Activated naive CD8-positive, alpha-beta T cell (primary cell): Measurements from ENCODE around the gene WDR27.
"Not testable (repeated sequence)": the region's sequence is repeated elsewhere in the genome, so short reads cannot be mapped to it uniquely, and the experiment has no call there.

Experiments used
- H3K27ac Mint-ChIP-seq: one replicate; pipeline ENCODE4 v1.8.0; 2021; ENCODE audit warnings: mixed read lengths
- H3K27me3 Mint-ChIP-seq: one replicate; pipeline ENCODE4 v1.8.0; 2021; ENCODE audit warnings: mixed read lengths
- H3K36me3 Mint-ChIP-seq: one replicate; pipeline ENCODE4 v1.8.0; 2021; ENCODE audit warnings: mixed read lengths
- H3K4me1 Mint-ChIP-seq: one replicate; pipeline ENCODE4 v1.8.0; 2021; ENCODE audit warnings: low read depth, mixed read lengths
- H3K4me3 Mint-ChIP-seq: one replicate; pipeline ENCODE4 v1.8.0; 2021; ENCODE audit warnings: mild to moderate bottlenecking, mixed read lengths
- H3K9me3 Mint-ChIP-seq: one replicate; pipeline ENCODE4 v1.8.0; 2021; ENCODE audit warnings: low read depth, mixed read lengths

WDR27 gene

GRCh38 chr6:169487579-169488436, 214.0 kb downstream of the WDR27 start:
- H3K4me3 Mint-ChIP-seq = no peak overlapping the region
- no peaks in the 10 kb centered on the region for H3K4me1 Mint-ChIP-seq
- H3K9me3 Mint-ChIP-seq = peaks cover 8% of the 10 kb centered on the region
- no peak overlapping the region for H3K27ac Mint-ChIP-seq
- no peaks in the 10 kb centered on the region for H3K27me3 Mint-ChIP-seq
- peaks cover 13% of the 10 kb centered on the region for H3K36me3 Mint-ChIP-seq

GRCh38 chr6:169479783-169480495, 221.9 kb downstream of the WDR27 start:
- Mint-ChIP-seq H3K4me3 (no peak overlapping the region), H3K4me1 (no peaks in the 10 kb centered on the region), H3K27me3 (no peaks in the 10 kb centered on the region), H3K36me3 (peaks cover 23% of the 10 kb centered on the region), H3K27ac (no peak overlapping the region), H3K9me3 (peaks cover 19% of the 10 kb centered on the region)

- no peaks in the 10 kb centered on the region for H3K4me1 Mint-ChIP-seq
- no peak overlapping the region for H3K4me3 Mint-ChIP-seq
- peaks cover 11% of the 10 kb centered on the region for H3K9me3 Mint-ChIP-seq
- no peak overlapping the region for H3K27ac Mint-ChIP-seq
- H3K36me3 Mint-ChIP-seq = peaks cover 17% of the 10 kb centered on the region
- no peaks in the 10 kb centered on the region for H3K27me3 Mint-ChIP-seq
These were observed 227.5 kb downstream of the WDR27 start for GRCh38 chr6:169474362-169474761.

- Mint-ChIP-seq H3K9me3 (peaks cover 16% of the 10 kb centered on the region), H3K27ac (no peak overlapping the region), H3K36me3 (peaks cover 16% of the 10 kb centered on the region), H3K4me3 (no peak overlapping the region), H3K4me1 (no peaks in the 10 kb centered on the region), H3K27me3 (no peaks in the 10 kb centered on the region)
These were observed 228.2 kb downstream of the WDR27 start for GRCh38 chr6:169473663-169474062.

GRCh38 chr6:169472786-169473416, 228.9 kb downstream of the WDR27 start:
- H3K9me3 Mint-ChIP-seq = peaks cover 24% of the 10 kb centered on the region
- no peaks in the 10 kb centered on the region for H3K4me1 Mint-ChIP-seq
- H3K27ac Mint-ChIP-seq = no peak overlapping the region
- H3K36me3 Mint-ChIP-seq = peaks cover 20% of the 10 kb centered on the region
- H3K4me3 Mint-ChIP-seq = no peak overlapping the region
- no peaks in the 10 kb centered on the region for H3K27me3 Mint-ChIP-seq

- Mint-ChIP-seq H3K27me3 (no peaks in the 10 kb centered on the region), H3K9me3 (peaks cover 24% of the 10 kb centered on the region), H3K4me3 (no peak overlapping the region), H3K4me1 (no peaks in the 10 kb centered on the region), H3K36me3 (peaks cover 22% of the 10 kb centered on the region), H3K27ac (no peak overlapping the region)
These were observed 231.0 kb downstream of the WDR27 start for GRCh38 chr6:169470790-169471189.

- Mint-ChIP-seq H3K9me3 (peaks cover 16% of the 10 kb centered on the region), H3K27me3 (no peaks in the 10 kb centered on the region), H3K4me3 (no peak overlapping the region), H3K36me3 (peaks cover 19% of the 10 kb centered on the region), H3K4me1 (no peaks in the 10 kb centered on the region), H3K27ac (no peak overlapping the region)
These were observed 232.8 kb downstream of the WDR27 start for GRCh38 chr6:169469028-169469427.

GRCh38 chr6:169467755-169468154, 234.1 kb downstream of the WDR27 start:
- not testable (repeated sequence) for H3K27ac Mint-ChIP-seq, H3K27me3 Mint-ChIP-seq, H3K4me1 Mint-ChIP-seq, H3K4me3 Mint-ChIP-seq
- Mint-ChIP-seq H3K36me3 (peaks cover 17% of the 10 kb centered on the region), H3K9me3 (peaks cover 16% of the 10 kb centered on the region)

- H3K9me3 Mint-ChIP-seq = peaks cover 16% of the 10 kb centered on the region
- H3K27ac Mint-ChIP-seq, H3K27me3 Mint-ChIP-seq, H3K4me1 Mint-ChIP-seq, H3K4me3 Mint-ChIP-seq: not testable (repeated sequence)
- H3K36me3 Mint-ChIP-seq = peaks cover 17% of the 10 kb centered on the region
These were observed 235.6 kb downstream of the WDR27 start for GRCh38 chr6:169466256-169466655.

- Mint-ChIP-seq H3K9me3 (no peaks in the 10 kb centered on the region), H3K4me3 (no peak overlapping the region), H3K27ac (no peak overlapping the region), H3K4me1 (no peaks in the 10 kb centered on the region), H3K27me3 (no peaks in the 10 kb centered on the region), H3K36me3 (peaks cover 7% of the 10 kb centered on the region)
These were observed 244.1 kb downstream of the WDR27 start for GRCh38 chr6:169457762-169458161.

- H3K27me3 Mint-ChIP-seq = no peaks in the 10 kb centered on the region
These were observed 245.0 kb downstream of the WDR27 start for GRCh38 chr6:169456840-169457239.

GRCh38 chr6:169455470-169455869, 246.4 kb downstream of the WDR27 start:
- no peaks in the 10 kb centered on the region for H3K9me3 Mint-ChIP-seq
- no peaks in the 10 kb centered on the region for H3K4me1 Mint-ChIP-seq
- no peak overlapping the region for H3K27ac Mint-ChIP-seq
- no peak overlapping the region for H3K4me3 Mint-ChIP-seq
- no peaks in the 10 kb centered on the region for H3K27me3 Mint-ChIP-seq
- H3K36me3 Mint-ChIP-seq = peaks cover 7% of the 10 kb centered on the region

More at GRCh38 chr6:169456840-169457239, 245.0 kb downstream of the WDR27 start:
- Mint-ChIP-seq H3K36me3 (peaks cover 7% of the 10 kb centered on the region), H3K4me3 (no peak overlapping the region), H3K27ac (no peak overlapping the region), H3K9me3 (no peaks in the 10 kb centered on the region), H3K4me1 (no peaks in the 10 kb centered on the region)

- H3K4me1 Mint-ChIP-seq = no peaks in the 10 kb centered on the region
- H3K4me3 Mint-ChIP-seq = no peak overlapping the region
- peaks cover 7% of the 10 kb centered on the region for H3K36me3 Mint-ChIP-seq
- H3K27me3 Mint-ChIP-seq = no peaks in the 10 kb centered on the region
- H3K27ac Mint-ChIP-seq = no peak overlapping the region
- no peaks in the 10 kb centered on the region for H3K9me3 Mint-ChIP-seq
These were observed 247.0 kb downstream of the WDR27 start for GRCh38 chr6:169454872-169455204.

GRCh38 chr6:169454204-169454871, 247.5 kb downstream of the WDR27 start:
- H3K4me3 Mint-ChIP-seq = no peak overlapping the region
- peaks cover 5% of the 10 kb centered on the region for H3K36me3 Mint-ChIP-seq
- H3K27me3 Mint-ChIP-seq = no peaks in the 10 kb centered on the region
- H3K27ac Mint-ChIP-seq = no peak overlapping the region
- no peaks in the 10 kb centered on the region for H3K9me3 Mint-ChIP-seq
- H3K4me1 Mint-ChIP-seq = no peaks in the 10 kb centered on the region
